ENCODE data around the gene GREB1. TPM values are rescaled to one million over a fixed set of nuclear protein-coding genes. Genes with fewer than 3 reads are reported as not detected.

Gene GREB1
- total RNA-seq, 1 experiment from 2014 or later = 2.7 TPM

GRCh38 chr2:11563784-11564666 lies 30.2 kb downstream of the GREB1 start:
- Histone ChIP-seq H3K4me3 (no peak overlapping the region), H3K27me3 (no peaks in the 10 kb centered on the region), H3K36me3 (peaks cover 6% of the 10 kb centered on the region; the same call in 1 of the 2 replicates), H3K9me3 (no peaks in the 10 kb centered on the region)
- DNase-seq = no peak

GRCh38 chr2:11564816-11565567 lies 31.1 kb downstream of the GREB1 start:
- DNase-seq = no peak
- no peaks in the 10 kb centered on the region for H3K27me3 ChIP-seq
- H3K9me3 ChIP-seq = no peaks in the 10 kb centered on the region
- no peak overlapping the region for H3K4me3 ChIP-seq
- H3K36me3 ChIP-seq = peaks cover 6% of the 10 kb centered on the region; the same call in 1 of the 2 replicates

- H3K9me3 ChIP-seq = no peaks in the 10 kb centered on the region
- peaks cover 6% of the 10 kb centered on the region; the same call in 1 of the 2 replicates for H3K36me3 ChIP-seq
- no peak for DNase-seq
- no peaks in the 10 kb centered on the region for H3K27me3 ChIP-seq
- H3K4me3 ChIP-seq = no peak overlapping the region
These were observed 32.5 kb downstream of the GREB1 start for GRCh38 chr2:11566383-11566782.

GRCh38 chr2:11567631-11568031 lies 33.8 kb downstream of the GREB1 start:
- peaks cover 6% of the 10 kb centered on the region; the same call in 1 of the 2 replicates for H3K36me3 ChIP-seq
- H3K27me3 ChIP-seq = no peaks in the 10 kb centered on the region
- H3K4me3 ChIP-seq = no peak overlapping the region
- no peak for DNase-seq
- no peaks in the 10 kb centered on the region for H3K9me3 ChIP-seq

GRCh38 chr2:11568436-11568835 lies 34.6 kb downstream of the GREB1 start:
- H3K27me3 ChIP-seq = no peaks in the 10 kb centered on the region
- no peak for DNase-seq
- peaks cover 6% of the 10 kb centered on the region; the same call in 1 of the 2 replicates for H3K36me3 ChIP-seq
- no peaks in the 10 kb centered on the region for H3K9me3 ChIP-seq
- H3K4me3 ChIP-seq = no peak overlapping the region

GRCh38 chr2:11569636-11570035 lies 35.8 kb downstream of the GREB1 start:
- DNase-seq = no peak
- Histone ChIP-seq H3K4me3 (no peak overlapping the region), H3K9me3 (no peaks in the 10 kb centered on the region), H3K27me3 (no peaks in the 10 kb centered on the region), H3K36me3 (peaks cover 5% of the 10 kb centered on the region; the same call in 1 of the 2 replicates)

- DNase-seq = no peak
- H3K27me3 ChIP-seq = no peaks in the 10 kb centered on the region
- H3K9me3 ChIP-seq = no peaks in the 10 kb centered on the region
- H3K36me3 ChIP-seq = peaks cover 4% of the 10 kb centered on the region; the same call in 1 of the 2 replicates
- no peak overlapping the region for H3K4me3 ChIP-seq
These were observed 37.3 kb downstream of the GREB1 start for GRCh38 chr2:11571170-11571569.

- H3K36me3 ChIP-seq = peaks cover 4% of the 10 kb centered on the region; the same call in 1 of the 2 replicates
- no peaks in the 10 kb centered on the region for H3K27me3 ChIP-seq
- H3K9me3 ChIP-seq = no peaks in the 10 kb centered on the region
- no peak overlapping the region for H3K4me3 ChIP-seq
- no peak for DNase-seq
These were observed 39.2 kb downstream of the GREB1 start for GRCh38 chr2:11572996-11573395.

GRCh38 chr2:11573418-11574175 lies 39.8 kb downstream of the GREB1 start:
- H3K36me3 ChIP-seq = peaks cover 4% of the 10 kb centered on the region; the same call in 1 of the 2 replicates
- DNase-seq = peak; percentile 77
- H3K4me3 ChIP-seq = no peak overlapping the region
- H3K27me3 ChIP-seq = no peaks in the 10 kb centered on the region
- no peaks in the 10 kb centered on the region for H3K9me3 ChIP-seq

- no peak for DNase-seq
- H3K9me3 ChIP-seq = no peaks in the 10 kb centered on the region
- H3K4me3 ChIP-seq = no peak overlapping the region
- H3K27me3 ChIP-seq = no peaks in the 10 kb centered on the region
- peaks cover 4% of the 10 kb centered on the region; the same call in 1 of the 2 replicates for H3K36me3 ChIP-seq
These were observed 40.6 kb downstream of the GREB1 start for GRCh38 chr2:11574176-11575046.

GRCh38 chr2:11576398-11576797 lies 42.6 kb downstream of the GREB1 start:
- Histone ChIP-seq H3K27me3 (no peaks in the 10 kb centered on the region), H3K36me3 (peaks cover 4% of the 10 kb centered on the region; the same call in 1 of the 2 replicates), H3K9me3 (no peaks in the 10 kb centered on the region), H3K4me3 (no peak overlapping the region)
- DNase-seq = no peak

- Histone ChIP-seq H3K36me3 (peaks cover 4% of the 10 kb centered on the region; the same call in 1 of the 2 replicates), H3K9me3 (no peaks in the 10 kb centered on the region), H3K4me3 (no peak overlapping the region), H3K27me3 (no peaks in the 10 kb centered on the region)
- no peak for DNase-seq
These were observed 43.4 kb downstream of the GREB1 start for GRCh38 chr2:11577101-11577883.

- H3K27me3 ChIP-seq = no peaks in the 10 kb centered on the region
- H3K9me3 ChIP-seq = no peaks in the 10 kb centered on the region
- H3K36me3 ChIP-seq = no peaks in the 10 kb centered on the region
- H3K4me3 ChIP-seq = no peak overlapping the region
- DNase-seq = no peak
These were observed 44.5 kb downstream of the GREB1 start for GRCh38 chr2:11578081-11578948.

GRCh38 chr2:11578986-11579774 lies 45.3 kb downstream of the GREB1 start:
- Histone ChIP-seq H3K36me3 (no peaks in the 10 kb centered on the region), H3K4me3 (no peak overlapping the region), H3K27me3 (no peaks in the 10 kb centered on the region), H3K9me3 (no peaks in the 10 kb centered on the region)
- no peak for DNase-seq
